GM21723 (cell line): Measurements from ENCODE around the gene ARHGAP32.

Source experiments
- ATAC-seq: cut with Tn5 transposase; IDR thresholded peaks from one replicate; pipeline ENCODE4 v1.9.1; 2021; ENCODE audit warnings: mild to moderate bottlenecking, moderate library complexity; ENCODE audit not compliant: unreplicated experiment

Gene ARHGAP32

GRCh38 chr11:128917144-128917724, 274.9 kb downstream of the ARHGAP32 start:
- ATAC-seq: no peak

- no peak for ATAC-seq
Observed at GRCh38 chr11:128916681-128917080, 275.4 kb downstream of the ARHGAP32 start.

GRCh38 chr11:128916037-128916572, 276.0 kb downstream of the ARHGAP32 start:
- ATAC-seq: no peak

- no peak for ATAC-seq
Observed at GRCh38 chr11:128915149-128915521, 277.0 kb downstream of the ARHGAP32 start.
